Measurements from ENCODE around the gene GREB1. TPM values are rescaled to one million over a fixed set of nuclear protein-coding genes. Genes with fewer than 3 reads are reported as not detected.
A peak's percentile ranks its signal among the peaks of the same experiment; 100 is the strongest.

The GREB1 gene
- total and polyA plus RNA-seq, 2 of the 13 experiments (the other 11 are each of a cell fraction or from before 2014, with no cell fraction given): 31.3 to 61.2 TPM

GRCh38 chr2:11505652-11506610 lies 27.9 kb upstream of the GREB1 start (continued):
- TF ChIP-seq ZSCAN5A (CRISPR knock-in tag; IDR thresholded peaks at IDR 0.05; ENCODE audit: borderline replicate concordance) (peak; percentile 74; the same call in 1 of the 2 replicates), ZNF746 (CRISPR knock-in tag; IDR thresholded peaks at IDR 0.05) (peak; percentile 76), ZNF674 (CRISPR knock-in tag; IDR thresholded peaks at IDR 0.05; ENCODE audit: low read depth) (no peak), ZNF513 (CRISPR knock-in tag; conservative IDR thresholded peaks at IDR 0.05) (no peak), PCBP1 (IDR thresholded peaks at IDR 0.05; ENCODE audit: borderline replicate concordance, low read depth, low read length) (no peak), ZNF850 (CRISPR knock-in tag; conservative IDR thresholded peaks at IDR 0.05) (no peak), ZNF263 (CRISPR knock-in tag; IDR thresholded peaks at IDR 0.05) (peak; percentile 74), SSRP1 (CRISPR knock-in tag; IDR thresholded peaks at IDR 0.05) (peak; percentile 64; the same call in 1 of the 2 replicates), SNAI1 (CRISPR knock-in tag; IDR thresholded peaks at IDR 0.05; ENCODE audit: borderline replicate concordance) (no peak), LRRFIP1 (CRISPR knock-in tag; conservative IDR thresholded peaks at IDR 0.05) (no peak), ADNP (CRISPR knock-in tag; IDR thresholded peaks at IDR 0.05) (peak; percentile 86), RFXAP (CRISPR knock-in tag; IDR thresholded peaks at IDR 0.05; ENCODE audit: borderline replicate concordance) (no peak; the same call in 1 of the 2 replicates), ZNF879 (CRISPR knock-in tag; IDR thresholded peaks at IDR 0.05) (0 out of 2 replicates have a peak, but pooled peaks have one; percentile 49)

Measured in HepG2 (cell line).